ENCODE data around the gene HDAC9.

DNA sequence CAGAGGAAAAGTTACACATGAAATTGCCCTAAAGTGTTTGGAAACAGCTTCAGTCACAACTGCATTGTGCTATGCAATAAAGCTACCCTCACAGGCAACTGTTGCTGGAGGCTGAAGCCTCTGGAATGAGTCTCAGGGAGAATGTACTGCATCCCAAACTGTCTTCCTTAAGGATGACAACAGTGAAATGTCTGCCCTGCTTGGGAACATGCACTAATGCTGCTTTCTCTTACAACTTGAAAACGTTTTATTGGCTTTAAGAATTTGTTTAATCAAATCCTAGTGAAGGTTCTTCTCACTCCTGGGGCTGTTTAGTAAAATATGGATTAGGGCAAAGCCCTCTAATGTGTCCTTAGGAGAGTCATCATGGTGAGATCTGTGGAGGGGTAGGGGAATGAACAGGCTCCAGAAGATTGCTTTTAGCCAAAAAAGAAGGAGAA is 406.5 kb downstream of the HDAC9 start:
- no peak for TF ChIP-seq NRF1 (IDR thresholded peaks at IDR 0.05; ENCODE audit: low read depth, low read length)
- TF ChIP-seq, protein P1, sequence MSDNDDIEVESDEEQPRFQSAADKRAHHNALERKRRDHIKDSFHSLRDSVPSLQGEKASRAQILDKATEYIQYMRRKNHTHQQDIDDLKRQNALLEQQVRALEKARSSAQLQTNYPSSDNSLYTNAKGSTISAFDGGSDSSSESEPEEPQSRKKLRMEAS (IDR thresholded peaks at IDR 0.05; ENCODE audit: low read depth), result no peak

Measured in SK-N-SH (cell line).